SK-N-SH (cell line): Measurements from ENCODE around the gene PYGM.

Experiments used
- CTCF ChIP-seq: fragments of 200-600 bp; sonication (generic); IDR thresholded peaks from 2 replicates; pipeline ENCODE4 v1.6.1; 2017; ENCODE audit warnings: antibody characterized with exemption, mild to moderate bottlenecking, moderate library complexity
- EP300 ChIP-seq, 2 experiments: IDR thresholded peaks; 2 replicates each; pipeline versions ENCODE4 v1.4.0 to v1.6.1; 2012; ENCODE audit warnings: borderline replicate concordance in 1 of 2, low read depth in 1 of 2, low read length in 1 of 2
- GATA2 ChIP-seq: sonication (generic); formaldehyde crosslinking; IDR thresholded peaks from 2 replicates; pipeline ENCODE4 v1.5.0; 2020; ENCODE audit warnings: mild to moderate bottlenecking, missing genetic modification reagents
- MXI1 ChIP-seq: IDR thresholded peaks from 2 replicates; pipeline ENCODE4 v1.6.1; 2012; ENCODE audit warnings: mild to moderate bottlenecking, low read depth, low read length, improper control_type of control experiment
- TF ChIP-seq, protein P1 (sequence below): IDR thresholded peaks from 2 replicates; pipeline ENCODE4 v1.4.0; 2012; ENCODE audit warnings: low read depth

DNA sequence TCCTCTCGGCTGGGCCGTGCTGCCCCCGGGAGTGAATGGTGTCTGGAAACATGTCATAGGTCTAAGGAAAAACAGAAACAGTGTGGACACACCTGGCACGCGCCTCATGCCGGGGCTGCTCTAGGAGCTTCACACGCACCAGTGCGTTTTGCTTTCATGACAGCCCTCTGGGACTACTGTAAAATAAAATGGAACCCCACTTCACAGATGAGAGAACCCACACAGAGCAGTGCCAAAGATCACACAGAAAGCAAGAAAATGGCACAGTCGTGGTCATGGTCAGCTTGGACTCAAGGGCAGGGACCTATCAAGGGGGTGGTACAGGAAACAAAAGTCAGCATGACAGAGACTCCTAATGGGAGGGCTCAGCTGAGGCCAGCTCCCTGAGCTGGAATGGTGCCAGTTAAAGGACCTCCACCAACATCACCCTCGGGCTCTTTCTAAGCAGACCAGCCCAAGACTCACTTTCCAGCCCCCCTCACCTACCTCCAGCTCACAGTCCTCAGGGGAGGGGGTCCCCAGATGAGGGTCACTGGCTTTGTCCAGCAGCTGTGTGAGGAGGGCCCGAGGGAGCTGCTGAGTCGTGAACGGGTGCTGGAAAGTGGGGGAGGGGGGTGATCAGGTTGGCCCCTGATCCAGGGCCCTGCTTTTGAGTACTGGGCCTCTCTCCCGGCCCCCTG is 40.0 kb upstream of the PYGM start:
- TF ChIP-seq CTCF (no peak), GATA2 (no peak), MXI1 (no peak), EP300 (IDR thresholded peaks at IDR 0.05; ENCODE audit: borderline replicate concordance in 1 of 2, low read depth in 1 of 2, low read length in 1 of 2) (no peak)
- TF ChIP-seq, protein P1, sequence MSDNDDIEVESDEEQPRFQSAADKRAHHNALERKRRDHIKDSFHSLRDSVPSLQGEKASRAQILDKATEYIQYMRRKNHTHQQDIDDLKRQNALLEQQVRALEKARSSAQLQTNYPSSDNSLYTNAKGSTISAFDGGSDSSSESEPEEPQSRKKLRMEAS, result no peak
